Measurements from ENCODE around the gene LTBP4.

DNA sequence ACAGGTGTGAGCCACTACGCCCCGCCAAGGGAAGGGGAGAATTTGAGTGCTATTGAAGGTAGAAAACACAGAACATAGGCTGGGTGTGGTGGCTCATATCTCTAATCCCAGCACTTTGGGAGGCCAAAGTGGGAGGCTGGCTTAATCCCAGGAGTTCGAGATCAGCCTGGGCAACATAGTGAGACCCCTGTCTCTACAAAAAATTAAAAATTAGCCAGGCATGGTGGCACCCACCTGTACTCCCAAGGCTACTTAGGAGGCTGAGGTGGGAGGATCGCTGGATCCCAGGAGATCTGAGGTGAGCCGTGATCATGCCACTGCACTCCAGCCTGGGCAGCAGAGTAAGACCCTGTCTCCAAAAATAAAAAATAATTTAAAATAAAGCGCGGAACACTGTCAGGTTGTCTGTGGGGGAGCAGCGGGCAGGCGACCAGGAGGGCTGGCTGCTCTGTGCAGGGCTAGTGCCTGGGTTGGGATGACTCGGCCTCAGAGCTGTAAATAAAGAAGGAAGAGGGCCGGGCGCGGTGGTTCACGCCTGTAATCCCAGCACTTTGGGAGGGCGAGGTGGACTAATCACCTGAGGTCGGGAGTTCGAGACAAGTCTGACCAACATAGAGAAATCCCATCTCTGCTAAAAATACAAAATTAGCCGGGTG is 41.0 kb downstream of the LTBP4 start:
- TF ChIP-seq EZH2phosphoT487 (IDR thresholded peaks at IDR 0.05; ENCODE audit: low read depth, severe bottlenecking, unreplicated experiment) (no peak), EZH2 (IDR thresholded peaks at IDR 0.05; ENCODE audit: borderline replicate concordance) (no peak)
- TF ChIP-seq, protein P1, sequence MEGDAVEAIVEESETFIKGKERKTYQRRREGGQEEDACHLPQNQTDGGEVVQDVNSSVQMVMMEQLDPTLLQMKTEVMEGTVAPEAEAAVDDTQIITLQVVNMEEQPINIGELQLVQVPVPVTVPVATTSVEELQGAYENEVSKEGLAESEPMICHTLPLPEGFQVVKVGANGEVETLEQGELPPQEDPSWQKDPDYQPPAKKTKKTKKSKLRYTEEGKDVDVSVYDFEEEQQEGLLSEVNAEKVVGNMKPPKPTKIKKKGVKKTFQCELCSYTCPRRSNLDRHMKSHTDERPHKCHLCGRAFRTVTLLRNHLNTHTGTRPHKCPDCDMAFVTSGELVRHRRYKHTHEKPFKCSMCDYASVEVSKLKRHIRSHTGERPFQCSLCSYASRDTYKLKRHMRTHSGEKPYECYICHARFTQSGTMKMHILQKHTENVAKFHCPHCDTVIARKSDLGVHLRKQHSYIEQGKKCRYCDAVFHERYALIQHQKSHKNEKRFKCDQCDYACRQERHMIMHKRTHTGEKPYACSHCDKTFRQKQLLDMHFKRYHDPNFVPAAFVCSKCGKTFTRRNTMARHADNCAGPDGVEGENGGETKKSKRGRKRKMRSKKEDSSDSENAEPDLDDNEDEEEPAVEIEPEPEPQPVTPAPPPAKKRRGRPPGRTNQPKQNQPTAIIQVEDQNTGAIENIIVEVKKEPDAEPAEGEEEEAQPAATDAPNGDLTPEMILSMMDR (IDR thresholded peaks at IDR 0.05; ENCODE audit: poor library complexity): no peak

All from hepatocyte (in vitro differentiated cells).